Liver (tissue), 3 donors: ENCODE results near the gene EDN3.

Source experiments
- CTCF ChIP-seq: fragments of 150-350 bp; IDR thresholded peaks from 2 replicates; pipeline ENCODE4 v1.5.1; 2017; ENCODE audit warnings: improper control_type of control experiment, low read depth, low read length; ENCODE audit not compliant: missing input control
- EGR1 ChIP-seq, 2 donors: IDR thresholded peaks; 2 replicates each; pipeline ENCODE4 v1.6.1; 2016 to 2018; ENCODE audit warnings: antibody characterized with exemption in 2 of 2, low read depth in 2 of 2
- FOXA1 ChIP-seq: IDR thresholded peaks from 2 replicates; pipeline ENCODE4 v1.6.1; 2016; ENCODE audit warnings: antibody characterized with exemption
- FOXA2 ChIP-seq: IDR thresholded peaks from 2 replicates; pipeline ENCODE4 v1.6.1; 2016; ENCODE audit warnings: antibody characterized with exemption
- GABPA ChIP-seq, 2 donors: IDR thresholded peaks in 1 of 2; conservative IDR thresholded peaks in 1 of 2; 2 replicates each; pipeline ENCODE4 v1.6.1; 2016; ENCODE audit warnings: antibody characterized with exemption in 2 of 2, mild to moderate bottlenecking in 1 of 2, moderate library complexity in 1 of 2
- JUND ChIP-seq, 2 donors: IDR thresholded peaks; 2 replicates each; pipeline ENCODE4 v1.6.1; 2016; ENCODE audit warnings: antibody characterized with exemption in 2 of 2
- MAX ChIP-seq: IDR thresholded peaks from 2 replicates; pipeline ENCODE4 v1.6.1; 2016; ENCODE audit warnings: antibody characterized with exemption
- RAD21 ChIP-seq, 2 donors: IDR thresholded peaks; 2 replicates each; pipeline ENCODE4 v1.6.1; 2016; ENCODE audit warnings: antibody characterized with exemption in 2 of 2, mild to moderate bottlenecking in 2 of 2
- REST ChIP-seq: IDR thresholded peaks from 2 replicates; pipeline ENCODE4 v1.6.1; 2016; ENCODE audit warnings: antibody characterized with exemption, mild to moderate bottlenecking
- SP1 ChIP-seq: IDR thresholded peaks from 2 replicates; pipeline ENCODE4 v1.6.1; 2018; ENCODE audit warnings: antibody characterized with exemption, mild to moderate bottlenecking
- TAF1 ChIP-seq: conservative IDR thresholded peaks from 2 replicates; pipeline ENCODE4 v1.6.1; 2016; ENCODE audit warnings: antibody characterized with exemption, mild to moderate bottlenecking
- YY1 ChIP-seq: IDR thresholded peaks from 2 replicates; pipeline ENCODE4 v1.6.1; 2016; ENCODE audit warnings: antibody characterized with exemption, mild to moderate bottlenecking
- TF ChIP-seq, protein P1 (sequence below): IDR thresholded peaks from 2 replicates; pipeline ENCODE4 v1.6.1; 2016; ENCODE audit warnings: antibody characterized with exemption
- donor health status: healthy.
- donor health status: healthy.

- TF ChIP-seq JUND (IDR thresholded peaks at IDR 0.05) (no peak), CTCF (no peak), GABPA (IDR thresholded peaks at IDR 0.05 in 1 of 2, conservative IDR thresholded peaks at IDR 0.05 in 1 of 2) (no peak), YY1 (no peak), SP1 (no peak), TAF1 (no peak), MAX (no peak), EGR1 (IDR thresholded peaks at IDR 0.05; ENCODE audit: low read depth in 2 of 2) (no peak), FOXA2 (no peak), RAD21 (IDR thresholded peaks at IDR 0.05) (no peak), REST (no peak), FOXA1 (no peak)
- TF ChIP-seq, protein P1, sequence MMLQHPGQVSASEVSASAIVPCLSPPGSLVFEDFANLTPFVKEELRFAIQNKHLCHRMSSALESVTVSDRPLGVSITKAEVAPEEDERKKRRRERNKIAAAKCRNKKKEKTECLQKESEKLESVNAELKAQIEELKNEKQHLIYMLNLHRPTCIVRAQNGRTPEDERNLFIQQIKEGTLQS = no peak
Measured at GRCh38 chr20:59331721-59332329, 31.4 kb downstream of the EDN3 start.
